HG03064 (cell line): ENCODE results near the gene SETD5.
"Not testable (repeated sequence)": the region's sequence is repeated elsewhere in the genome, so short reads cannot be mapped to it uniquely, and the experiment has no call there.

Source experiments
- ATAC-seq: cut with Tn5 transposase; IDR thresholded peaks from one replicate; pipeline ENCODE4 v1.9.1; 2021; ENCODE audit warnings: low read depth; ENCODE audit not compliant: unreplicated experiment

Gene SETD5

DNA sequence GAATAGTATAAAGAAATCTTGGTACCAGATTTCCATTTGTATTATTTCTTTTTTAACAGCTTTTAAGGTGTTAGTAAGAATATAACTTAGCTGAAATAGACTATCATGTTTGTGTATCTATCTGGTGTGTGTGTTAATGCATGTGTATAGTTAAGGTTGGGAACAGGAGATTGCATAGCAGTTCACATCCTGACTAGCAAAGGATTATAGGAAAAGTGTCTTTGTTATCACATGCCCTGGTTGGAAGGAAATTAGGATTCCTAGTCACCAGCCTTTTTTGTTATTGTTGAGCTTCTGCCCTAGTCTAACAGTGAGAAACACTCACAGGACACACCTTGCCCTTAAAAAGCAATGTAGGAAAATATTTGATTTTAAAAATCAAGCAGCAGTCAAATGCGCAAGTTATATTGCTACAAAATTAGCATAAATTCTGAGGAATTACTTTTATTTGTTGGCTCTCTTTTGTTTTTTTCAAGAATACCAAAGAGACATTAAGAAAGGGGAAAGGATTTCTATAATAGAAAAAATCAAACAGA lies 58.2 kb downstream of the SETD5 start:
- no peak for ATAC-seq

DNA sequence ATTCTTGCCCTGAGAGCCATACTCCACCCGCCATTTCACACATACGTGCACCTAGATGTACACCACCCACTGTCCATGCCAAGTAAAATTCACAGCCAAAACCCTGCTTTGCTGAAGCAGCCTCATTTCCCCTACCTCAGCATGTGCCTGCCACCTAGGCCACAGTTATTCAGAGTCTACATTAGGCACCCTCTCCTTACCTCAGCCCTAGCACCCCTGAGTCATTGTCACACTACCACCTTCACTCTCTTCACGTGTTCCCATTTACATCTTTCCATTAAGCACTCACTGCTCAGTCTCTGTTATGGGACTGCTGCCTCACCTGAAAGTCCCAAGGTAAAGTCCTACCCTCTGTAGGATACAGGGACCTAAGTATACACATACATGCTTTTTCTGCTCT lies 70.0 kb downstream of the SETD5 start:
- no peak for ATAC-seq

DNA sequence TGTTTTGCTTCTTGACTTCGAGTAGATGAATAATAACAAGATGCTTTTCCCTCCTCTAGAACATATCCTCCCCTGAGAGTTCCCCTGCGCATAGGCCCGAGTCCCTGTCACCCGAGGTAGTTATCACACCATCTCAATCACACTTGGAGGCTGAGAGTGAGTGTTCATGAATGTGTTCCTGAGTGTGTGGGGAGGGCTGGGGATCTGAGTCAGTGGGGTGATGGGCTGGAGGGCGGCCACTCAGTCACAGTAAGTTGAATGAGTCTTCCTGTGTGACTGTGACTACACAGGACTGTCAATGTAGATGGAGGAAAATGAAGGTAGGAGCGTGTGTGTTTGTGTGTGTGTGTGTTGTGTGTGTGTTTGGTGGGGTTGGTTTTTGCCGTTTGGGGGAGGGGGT lies 71.0 kb downstream of the SETD5 start:
- no peak for ATAC-seq

DNA sequence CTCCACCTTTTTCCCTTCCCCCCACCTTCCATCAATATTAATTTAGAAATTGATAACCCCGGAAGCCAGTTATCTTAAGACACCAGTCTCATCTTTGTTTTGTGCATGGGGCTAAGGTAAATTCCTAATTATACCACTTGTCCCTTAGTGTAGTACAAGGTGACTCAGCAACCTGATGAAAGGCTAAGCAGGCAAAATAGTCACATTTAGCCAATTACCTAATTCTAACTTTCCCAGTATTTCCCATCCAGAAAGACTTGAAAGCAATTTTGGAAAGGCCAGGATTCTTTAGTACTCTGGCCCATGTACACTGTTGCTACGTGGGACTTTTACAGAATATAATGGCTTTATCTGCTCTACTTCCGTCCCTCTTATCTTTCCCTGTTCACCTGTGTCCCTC lies 72.6 kb downstream of the SETD5 start:
- no peak for ATAC-seq

DNA sequence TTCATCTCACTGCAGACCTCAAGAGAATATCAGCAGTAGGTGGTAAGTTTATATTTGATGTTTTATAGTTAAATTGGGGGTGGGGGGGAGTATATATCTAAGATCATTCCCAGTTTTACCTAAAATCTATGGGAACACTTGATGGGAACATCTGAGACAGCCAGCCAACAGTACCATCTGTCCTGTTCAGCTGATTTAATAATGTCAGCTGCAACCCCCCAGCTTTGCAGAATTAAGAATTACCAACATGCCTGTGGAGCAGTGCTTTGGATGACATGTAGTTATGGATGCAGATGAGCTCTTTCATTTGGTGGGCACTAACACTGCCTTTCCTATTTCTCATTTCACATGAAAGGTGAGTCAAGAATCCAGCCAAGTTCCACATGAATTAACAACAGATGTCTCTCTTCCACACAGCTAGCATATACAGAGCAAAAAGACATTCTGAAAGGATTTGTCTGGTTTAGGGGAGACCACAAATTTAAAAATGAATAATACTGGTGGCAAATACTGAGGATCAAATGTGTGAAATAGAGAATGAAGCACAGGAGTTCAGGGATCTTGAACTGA lies 76.2 kb downstream of the SETD5 start:
- ATAC-seq, result no peak

DNA sequence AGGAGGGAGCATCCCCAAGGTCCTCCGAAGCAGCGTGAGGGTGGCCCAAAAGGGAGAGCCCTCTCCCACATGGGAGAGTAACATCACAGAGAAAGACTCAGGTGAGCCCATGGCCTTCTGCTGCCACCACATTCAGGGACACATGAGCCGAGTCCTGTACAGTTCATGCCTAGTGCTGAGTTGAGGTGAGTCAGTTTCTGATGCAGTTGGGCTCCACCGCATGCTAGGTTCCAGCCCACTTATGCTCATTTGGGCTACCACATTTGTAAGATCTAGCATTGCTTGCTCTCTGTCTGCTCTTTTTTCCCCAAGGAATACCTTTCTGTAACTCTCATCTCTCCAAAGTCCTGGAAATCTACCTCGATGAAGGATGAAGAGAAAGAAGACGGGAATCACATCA lies 77.1 kb downstream of the SETD5 start:
- ATAC-seq, result no peak

GRCh38 chr3:9476935-9477334 lies 79.5 kb downstream of the SETD5 start:
- no peak for ATAC-seq

DNA sequence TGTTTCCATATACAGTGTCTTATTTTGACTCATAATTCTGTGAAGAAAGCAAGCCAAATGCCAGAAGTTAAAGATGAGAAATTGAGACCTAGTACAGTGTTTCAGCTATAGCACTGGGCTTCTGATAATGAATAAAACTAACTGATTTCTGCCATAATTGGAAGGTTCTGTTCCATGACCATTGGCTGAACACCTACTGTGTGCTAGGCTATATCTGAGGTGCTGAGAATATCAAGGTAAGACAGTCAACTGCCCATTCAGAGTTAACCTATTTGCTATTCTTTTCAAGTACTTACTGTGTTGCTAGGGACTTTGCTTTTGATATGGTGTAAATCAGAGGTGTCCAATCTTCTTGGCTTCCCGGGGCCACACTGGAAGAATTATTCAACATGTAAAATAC lies 82.8 kb downstream of the SETD5 start:
- no peak for ATAC-seq

GRCh38 chr3:9485248-9485647 lies 87.8 kb downstream of the SETD5 start:
- ATAC-seq, result no peak

- ATAC-seq, result no peak
These were observed 94.1 kb downstream of the SETD5 start for GRCh38 chr3:9491506-9491905.

GRCh38 chr3:9494036-9494435 lies 96.6 kb downstream of the SETD5 start:
- ATAC-seq, result not testable (repeated sequence)

DNA sequence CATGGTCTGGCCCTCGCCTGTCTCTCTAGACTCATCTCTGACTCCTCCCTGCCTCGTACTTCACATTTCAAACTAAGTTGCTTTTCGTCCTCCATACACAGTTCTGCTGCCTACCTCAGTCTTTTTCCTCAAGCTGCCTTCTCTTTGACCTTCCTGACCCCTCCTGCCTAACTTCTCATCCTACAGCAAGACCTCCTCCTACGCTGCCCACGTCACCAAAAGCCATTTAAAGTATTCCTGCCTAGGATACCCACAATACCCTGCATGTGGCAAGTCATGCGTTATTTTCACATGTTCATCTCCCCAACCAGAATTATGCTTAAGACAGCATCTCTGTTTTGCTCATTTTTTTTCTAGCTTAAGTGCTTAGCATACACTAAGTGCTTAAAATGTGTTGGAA lies 99.5 kb downstream of the SETD5 start:
- no peak for ATAC-seq

DNA sequence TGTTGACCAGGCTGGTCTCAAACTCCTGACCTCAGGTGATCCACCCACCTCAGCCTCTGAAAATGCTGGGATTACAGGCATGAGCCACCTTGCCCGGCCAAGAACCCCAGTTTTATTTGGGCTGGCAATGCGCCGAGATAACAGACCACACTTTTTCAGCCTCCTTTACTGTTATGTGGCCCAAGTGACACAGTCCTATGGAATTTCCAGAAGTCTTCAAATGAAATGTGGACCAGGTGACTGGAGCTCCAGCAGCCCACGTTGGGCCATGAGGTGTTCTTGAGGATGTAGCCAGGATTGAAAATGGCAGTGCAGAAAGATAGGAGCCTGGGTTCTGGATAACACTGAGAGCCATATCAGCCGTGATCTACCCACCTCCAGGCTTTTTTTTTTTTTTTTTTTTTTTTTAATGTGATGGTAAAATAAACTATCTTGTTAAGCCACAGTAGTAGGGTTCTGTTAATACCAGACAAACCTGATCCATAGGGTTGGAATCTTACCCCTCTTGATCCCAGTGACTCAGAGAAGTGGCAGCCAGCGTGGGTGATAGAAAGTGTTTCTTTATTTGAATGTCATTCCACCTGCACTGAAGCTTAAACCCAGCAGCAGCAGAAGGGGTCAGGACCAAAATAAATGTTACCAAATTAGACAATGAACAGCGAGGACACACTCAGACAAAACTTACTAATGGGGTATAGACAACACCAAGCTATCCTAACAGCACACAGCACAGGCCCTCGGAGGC lies 100.6 kb downstream of the SETD5 start:
- no peak for ATAC-seq

GRCh38 chr3:9498781-9499180 lies 101.4 kb downstream of the SETD5 start:
- no peak for ATAC-seq

GRCh38 chr3:9499455-9500107 lies 102.2 kb downstream of the SETD5 start:
- ATAC-seq, result no peak

DNA sequence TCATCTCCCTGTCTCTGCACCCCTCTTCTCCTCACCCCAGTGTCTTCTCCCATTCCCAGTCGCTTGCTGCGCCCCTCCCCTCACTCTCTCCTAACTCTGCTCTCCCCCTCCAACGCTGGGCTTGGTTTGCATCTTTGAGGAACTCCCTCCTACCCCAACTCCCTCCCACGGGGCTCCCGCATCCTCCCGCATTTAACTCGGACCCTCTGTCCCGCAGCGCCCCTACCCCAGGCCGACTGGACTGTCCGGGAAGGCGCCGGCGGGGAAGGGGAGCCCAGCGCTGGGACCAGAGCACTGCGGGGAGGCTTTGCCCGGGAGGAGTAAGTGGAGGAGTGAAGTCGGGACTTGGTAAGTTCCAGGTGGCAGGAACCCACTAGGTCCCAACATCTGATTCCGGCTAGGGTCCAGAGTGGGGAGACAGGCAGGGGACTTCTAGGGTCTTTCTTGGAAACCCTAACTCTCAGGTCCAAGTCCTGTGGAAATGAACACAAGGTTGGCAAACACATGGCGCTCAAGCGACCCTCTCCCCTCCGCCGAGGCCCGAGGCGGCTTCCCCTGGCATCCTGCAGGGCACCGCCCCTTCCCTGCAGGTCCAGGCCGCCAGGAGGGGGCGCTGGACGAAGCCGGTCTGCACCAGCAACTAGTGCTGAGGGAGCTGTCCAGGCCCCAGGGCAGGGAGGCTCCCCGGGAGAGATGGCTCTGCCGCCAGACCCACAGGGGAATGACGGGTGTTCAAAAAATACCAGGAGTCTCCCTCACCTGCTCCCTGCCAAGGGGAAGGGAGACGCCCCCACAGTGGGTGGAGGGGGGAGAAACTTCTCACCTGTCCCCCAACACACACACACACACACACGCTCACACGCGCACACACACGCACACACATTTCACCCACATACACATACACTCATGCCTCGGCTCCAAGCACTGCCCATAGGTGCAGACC lies 103.0 kb downstream of the SETD5 start:
- ATAC-seq, result no peak

GRCh38 chr3:9501226-9501625 lies 103.8 kb downstream of the SETD5 start:
- no peak for ATAC-seq

DNA sequence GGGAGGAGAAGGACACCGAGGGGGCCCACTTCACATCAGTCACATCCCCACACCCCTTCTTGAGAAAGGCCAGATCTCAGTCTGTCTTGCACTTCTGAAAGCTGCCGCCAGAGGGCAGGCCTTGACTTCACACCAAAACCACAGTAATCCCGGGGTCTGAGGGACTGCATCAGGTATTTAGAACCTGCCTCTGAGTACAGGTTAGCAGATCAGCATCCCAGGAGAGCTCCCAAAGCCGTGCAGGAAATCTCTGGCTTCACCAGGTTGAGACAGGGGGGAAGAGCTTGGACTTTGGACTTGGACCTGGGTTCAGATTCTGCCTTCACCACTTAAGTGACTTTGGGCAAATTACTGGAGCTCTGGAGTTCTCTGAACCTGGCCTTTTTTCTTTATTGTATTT lies 105.9 kb downstream of the SETD5 start:
- no peak for ATAC-seq

GRCh38 chr3:9507586-9508578 lies 110.5 kb downstream of the SETD5 start:
- ATAC-seq, result no peak

DNA sequence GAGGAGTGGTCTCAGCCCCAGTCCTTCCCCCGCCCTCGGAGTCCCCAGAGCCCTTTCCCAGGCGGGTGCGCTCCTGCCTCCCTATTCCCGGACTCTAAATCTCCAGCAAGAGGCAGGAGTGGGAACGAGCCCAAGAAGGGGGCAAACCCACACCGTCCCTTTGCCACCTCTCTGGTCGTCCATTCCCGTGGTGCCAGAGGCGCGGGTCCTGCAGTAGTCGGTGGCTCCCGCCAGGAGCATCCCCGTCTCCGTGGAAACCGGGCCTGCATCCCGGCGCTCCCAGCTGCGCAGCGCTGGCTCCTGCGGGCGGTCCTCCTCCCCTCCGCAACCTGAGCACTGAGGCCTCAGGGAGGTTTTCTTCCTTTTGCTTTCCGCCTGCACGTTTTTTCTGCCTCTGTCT lies 111.4 kb downstream of the SETD5 start:
- ATAC-seq, result no peak
